NCI-H446 (cell line): ENCODE results near the gene FAM131C.
A peak's percentile ranks its signal among the peaks of the same experiment; 100 is the strongest.

Experiments used
- DNase-seq, 2 experiments: peaks; one replicate each; lab custom pipeline; 2025; lab: John Stamatoyannopoulos, UW

FAM131C gene

DNA sequence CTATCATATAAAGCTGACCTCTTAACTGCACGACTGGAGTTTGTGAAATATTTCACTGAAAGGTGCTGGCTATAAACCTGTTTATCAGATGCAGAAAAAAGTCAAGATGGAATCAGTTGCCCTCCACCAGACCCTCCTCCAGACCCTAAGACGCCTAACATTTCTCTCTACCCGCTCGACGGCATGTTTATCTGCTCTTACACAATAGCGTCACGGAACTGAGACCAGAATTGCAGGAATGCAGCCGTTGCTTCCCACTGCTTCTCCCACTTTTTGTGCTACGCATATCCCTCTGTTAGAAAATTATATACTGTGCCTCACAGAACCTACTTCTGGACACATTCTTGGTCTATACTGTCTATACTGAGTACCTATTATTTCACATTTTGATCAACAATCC is 28.2 kb upstream of the FAM131C start:
- no peak for DNase-seq

GRCh38 chr1:16099412-16099811 is 26.0 kb upstream of the FAM131C start:
- no peak for DNase-seq

- DNase-seq, result no peak
Measured at GRCh38 chr1:16095447-16095846, 22.0 kb upstream of the FAM131C start.

DNA sequence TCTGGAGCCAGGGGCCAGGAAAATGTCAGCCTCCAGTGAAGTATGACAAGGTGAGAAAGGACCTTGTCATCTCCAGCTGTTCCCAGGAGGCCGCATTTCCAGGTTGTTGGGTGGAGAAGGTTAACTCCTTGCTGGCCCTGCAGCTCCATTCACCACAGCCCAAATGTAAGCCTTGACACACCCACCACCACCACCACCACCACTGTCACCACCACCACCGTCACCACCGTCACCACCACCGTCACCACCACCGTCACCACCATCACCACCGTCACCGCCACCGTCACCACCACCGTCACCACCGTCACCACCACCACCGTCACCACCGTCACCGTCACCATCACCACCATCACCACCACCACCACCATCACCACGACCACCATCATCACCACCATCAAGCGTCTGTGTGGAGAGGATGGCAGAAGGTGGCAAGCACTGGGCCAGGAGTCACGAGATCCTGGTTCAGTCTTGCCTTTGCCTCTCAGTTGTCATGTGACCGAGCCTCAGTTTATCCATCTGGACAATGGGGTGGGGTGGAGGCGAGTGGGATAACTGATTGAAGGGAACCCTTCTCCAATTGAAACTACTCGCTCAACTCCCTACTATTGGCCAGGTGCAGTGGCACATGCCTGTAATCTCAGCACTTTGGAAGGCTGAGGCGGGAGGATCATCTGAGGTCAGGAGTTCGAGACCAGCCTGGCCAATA is 21.2 kb upstream of the FAM131C start:
- DNase-seq, result no peak

- DNase-seq, result no peak
Measured at GRCh38 chr1:16093611-16094010, 20.2 kb upstream of the FAM131C start.

DNA sequence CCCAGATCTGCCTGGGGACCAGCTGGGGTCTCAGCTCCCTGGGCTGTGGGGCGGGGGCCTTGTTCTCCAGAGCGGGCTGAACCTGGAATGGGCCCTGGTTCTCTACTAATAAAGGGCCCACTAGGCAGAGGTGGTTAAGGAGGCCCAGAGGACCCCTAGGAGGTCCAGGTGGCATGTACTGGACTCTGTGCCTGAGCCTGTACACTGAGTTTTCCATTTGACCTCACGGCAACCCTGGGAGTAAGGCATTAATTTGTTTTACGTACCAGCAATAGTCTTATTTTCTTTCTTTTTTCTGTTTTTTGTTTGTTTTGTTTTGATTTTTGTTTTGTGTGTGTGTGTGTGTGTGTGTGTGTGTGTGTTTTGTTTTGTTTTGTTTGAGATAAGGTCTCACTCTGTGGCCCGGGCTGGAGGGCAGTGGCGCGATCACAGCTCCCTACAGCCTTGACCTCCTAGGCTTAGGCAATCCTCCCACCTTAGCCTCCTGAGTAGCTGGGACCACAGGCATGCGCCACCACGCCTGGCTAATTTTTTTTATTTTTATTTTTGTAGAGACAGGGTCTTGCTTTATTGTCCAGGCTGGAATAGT is 19.6 kb upstream of the FAM131C start:
- no peak for DNase-seq

DNA sequence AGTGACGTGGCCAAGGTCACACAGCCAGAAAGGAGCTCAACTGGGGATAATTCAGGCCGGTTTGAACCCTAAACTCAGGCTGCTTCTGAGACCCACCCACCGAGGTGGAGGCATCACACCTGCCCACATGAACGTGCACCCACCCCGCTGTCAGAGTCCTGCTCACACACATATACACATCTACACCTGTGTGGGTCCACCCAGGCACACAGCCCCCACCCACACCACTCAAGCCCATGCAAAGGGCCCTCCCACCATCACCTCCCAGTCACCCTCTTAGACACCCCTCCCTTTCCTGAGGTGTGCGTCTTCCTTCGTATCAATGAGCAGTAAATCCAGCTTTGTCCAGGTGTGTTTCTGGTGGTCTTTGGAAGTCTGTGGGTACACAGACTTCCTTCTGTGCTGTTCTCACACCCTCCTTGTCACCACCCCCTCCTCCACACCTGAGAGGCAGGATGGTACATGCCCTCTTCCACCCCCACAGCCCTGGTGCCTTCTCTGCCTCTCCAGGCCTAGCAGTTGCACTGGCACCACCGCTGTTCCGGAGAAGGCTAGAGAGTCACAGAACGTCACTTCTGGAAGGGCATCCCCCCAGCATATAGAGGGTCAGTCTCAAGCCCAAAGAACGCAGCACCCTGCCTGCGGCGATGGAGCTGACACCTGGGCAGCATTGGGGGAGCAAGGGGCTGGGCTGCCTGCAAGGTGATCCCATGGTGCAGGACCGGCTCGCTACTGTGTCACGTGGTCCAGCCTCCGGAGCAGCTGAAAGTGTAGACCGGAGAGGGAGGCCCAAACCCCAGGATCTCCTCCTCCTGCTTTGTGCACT is 18.9 kb upstream of the FAM131C start:
- no peak for DNase-seq

DNA sequence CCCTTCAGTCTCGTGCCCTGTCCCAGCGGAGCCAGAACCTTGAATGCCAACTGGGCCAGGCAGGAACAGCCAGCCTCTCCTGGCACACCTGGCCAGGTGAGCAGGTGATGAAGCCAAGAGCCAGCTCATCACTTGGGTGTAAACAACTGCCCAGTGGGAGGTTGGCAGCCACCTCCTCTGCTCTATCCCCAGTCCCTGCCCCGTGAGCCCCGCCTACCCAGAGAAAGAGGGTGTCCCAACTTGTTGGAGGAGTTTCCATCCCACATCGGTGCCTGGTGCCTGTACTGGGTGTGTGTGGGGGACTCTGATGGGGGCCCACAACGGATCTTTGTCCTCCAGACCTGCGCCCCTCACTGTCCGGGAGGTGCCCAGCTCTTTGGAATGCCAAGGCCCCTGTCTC is 17.8 kb upstream of the FAM131C start:
- no peak for DNase-seq

- no peak for DNase-seq
Measured at GRCh38 chr1:16090076-16090826, 16.8 kb upstream of the FAM131C start.

GRCh38 chr1:16088996-16089395 is 15.5 kb upstream of the FAM131C start:
- no peak for DNase-seq

GRCh38 chr1:16088351-16088911 is 15.0 kb upstream of the FAM131C start:
- DNase-seq, result no peak

DNA sequence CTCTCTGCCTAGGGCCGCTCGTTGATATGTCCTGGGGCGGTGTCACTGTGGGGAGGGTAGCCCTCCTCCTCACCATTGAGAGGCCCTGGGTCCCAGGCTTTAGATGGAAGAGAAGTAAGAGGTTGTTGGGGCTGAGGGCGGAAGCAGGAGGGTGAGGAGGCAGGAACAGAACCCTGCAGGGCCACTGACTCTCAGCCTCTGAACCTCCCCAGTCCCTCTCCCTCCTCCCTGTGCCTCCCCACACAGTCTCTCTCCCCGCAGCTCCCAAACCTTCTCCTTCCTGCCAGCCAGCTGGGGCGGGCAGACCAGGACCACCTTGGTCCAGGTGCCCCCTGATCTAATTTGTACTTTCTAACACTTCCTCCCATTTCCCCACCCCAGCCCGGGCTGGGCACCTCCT is 14.3 kb upstream of the FAM131C start:
- DNase-seq, result no peak

DNA sequence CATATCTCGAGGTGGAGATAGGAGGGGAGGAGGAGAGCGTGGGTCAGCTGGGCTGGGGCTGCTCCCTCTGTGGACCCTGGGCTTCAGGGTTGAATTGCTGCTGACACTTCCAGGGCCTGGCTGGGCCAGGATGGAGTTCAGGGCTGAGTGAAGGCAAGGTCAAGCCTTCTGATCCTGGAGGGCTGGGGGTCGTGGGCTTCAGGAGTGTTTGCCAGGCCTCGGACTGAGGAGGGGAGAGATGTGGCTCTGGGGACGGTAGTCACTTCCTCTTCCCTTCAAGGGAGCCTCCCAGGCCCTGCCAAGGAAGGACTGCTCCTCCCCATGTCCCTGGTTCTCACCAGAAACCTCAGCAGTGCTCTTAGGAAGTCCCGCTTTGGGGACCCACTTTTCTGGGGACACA is 12.1 kb upstream of the FAM131C start:
- DNase-seq, result no peak

DNA sequence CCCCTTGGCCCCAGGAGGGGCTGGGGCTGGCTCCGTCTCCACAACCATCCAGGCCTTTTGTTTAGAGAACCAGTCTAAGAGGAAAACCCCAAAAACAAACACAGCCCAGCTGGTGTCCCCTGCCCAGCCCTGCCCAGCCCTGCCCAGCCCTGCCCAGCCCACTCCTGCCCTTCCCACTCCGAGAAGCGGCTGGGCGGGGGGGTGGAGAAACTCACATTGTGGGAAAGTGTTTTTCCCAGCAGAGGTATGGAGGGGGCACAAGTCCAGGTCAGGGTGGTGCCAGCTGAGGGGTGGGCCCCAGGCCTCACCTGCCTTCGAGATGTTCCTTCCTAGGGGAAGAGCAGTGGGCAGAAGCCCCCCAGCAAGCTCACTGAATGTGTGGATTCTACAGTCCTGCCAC is 10.0 kb upstream of the FAM131C start:
- DNase-seq, result no peak

- peak; percentile 48 to 76 for DNase-seq
Measured at GRCh38 chr1:16082283-16083038, 9.0 kb upstream of the FAM131C start.

GRCh38 chr1:16081636-16082035 is 8.2 kb upstream of the FAM131C start:
- no peak for DNase-seq

DNA sequence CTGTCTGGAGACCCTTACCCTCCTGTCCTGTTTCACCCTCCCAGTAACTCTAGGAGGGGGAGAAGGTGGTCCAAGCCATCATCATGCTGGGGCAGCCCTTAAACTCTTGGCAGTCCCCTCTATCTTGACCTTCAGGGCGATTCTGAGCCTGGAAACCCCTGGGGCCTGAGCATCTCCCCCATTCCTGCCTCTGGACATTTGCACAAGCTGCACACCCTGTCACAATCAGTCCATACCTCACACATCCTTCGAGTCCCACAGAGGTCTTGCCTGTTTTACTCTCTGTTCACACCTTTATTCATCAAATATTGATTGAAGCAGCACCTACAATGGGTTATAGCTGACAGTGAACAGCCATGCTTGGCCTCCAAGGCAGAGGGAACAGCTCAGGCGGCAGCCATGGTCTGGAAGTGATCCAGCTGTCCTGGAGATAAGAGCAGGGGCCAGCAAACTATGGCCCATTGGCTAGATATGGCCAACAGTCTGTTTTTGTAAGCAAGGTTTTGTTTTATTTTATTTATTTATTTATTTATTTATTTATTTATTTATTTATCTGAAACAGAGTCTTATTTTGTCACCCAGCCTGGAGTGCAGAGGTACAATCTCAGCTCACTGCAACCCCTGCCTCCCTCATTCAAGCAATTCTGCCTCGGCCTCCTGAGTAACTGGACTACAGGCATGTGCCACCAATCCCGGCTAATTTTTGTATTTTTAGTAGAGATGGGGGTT is 7.1 kb upstream of the FAM131C start:
- DNase-seq, result no peak

DNA sequence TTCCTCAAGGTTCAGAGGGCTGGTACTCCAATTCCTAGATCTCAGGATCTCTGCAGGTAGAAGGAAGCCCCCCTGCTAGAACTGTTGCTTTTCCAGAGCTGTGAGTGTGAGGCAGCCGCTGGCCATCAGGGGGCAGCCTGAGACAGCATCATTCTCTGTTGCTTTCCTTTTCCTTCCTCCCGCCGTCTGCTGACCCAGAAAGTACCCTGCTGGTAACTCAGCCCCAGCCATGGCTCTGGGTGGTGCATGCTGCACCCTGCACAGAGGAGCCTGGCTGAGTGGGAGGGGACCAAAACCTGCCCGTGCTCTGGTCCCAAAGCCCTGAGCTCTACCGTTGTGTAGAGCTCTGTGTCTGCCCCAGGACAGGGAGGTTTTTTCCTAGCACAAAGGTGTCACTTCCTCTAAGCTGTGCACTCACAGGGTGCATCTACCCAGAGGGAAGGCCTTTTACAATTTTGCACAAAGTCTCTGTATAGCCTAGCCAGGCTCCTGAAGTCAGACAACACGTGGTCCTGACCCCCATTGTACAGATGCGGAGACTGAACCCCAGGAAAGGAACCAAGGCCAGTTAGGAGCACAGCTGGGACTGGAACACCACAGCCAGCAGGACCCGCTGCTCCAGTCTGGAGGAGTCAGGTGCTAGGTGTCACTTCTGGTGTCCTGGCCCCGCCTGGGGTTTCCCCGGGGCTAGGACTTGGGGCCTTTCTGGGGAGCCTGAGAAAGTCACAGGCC is 5.6 kb upstream of the FAM131C start:
- peak; percentile 44 to 80 for DNase-seq

DNA sequence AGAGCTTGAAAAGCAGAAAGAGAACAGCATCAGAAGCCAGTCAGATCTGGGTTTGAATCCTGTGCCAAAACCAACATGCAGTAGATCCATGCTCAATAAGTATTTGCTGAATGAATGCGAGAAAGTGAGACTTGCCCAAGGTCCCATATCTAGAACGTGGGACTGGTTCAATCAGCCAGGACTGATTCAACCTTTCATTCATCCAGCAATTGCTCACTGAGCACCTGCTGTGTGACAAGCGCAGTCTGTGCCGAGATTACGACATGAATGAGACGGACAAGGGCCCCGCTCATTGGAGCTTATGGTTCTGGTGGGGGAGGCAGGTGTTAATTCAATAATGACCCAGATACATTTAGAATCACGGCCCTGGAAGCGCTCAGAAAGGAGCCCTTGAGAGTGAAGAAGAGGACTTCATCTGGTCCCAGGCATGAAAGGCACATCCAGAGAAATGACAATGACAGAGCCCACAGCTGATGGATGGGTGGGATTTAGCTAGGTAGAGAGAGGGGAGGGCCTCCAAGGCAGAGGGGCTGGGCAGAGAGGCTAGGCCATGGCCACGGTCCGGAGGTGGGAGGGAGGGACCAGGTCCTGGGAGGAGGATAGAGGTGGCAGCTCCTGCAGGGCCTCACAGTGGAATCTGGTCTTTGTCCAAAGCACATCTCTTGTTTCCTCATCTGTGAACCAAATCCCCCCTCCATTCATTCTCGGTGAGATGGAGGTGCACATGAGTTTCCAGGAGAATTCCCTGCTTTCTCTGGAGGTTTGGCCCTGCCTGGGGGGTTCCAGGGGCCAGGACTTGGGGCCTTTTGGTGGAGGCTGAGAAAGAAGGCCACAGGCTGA is 4.2 kb upstream of the FAM131C start:
- no peak for DNase-seq
